CD4-positive, alpha-beta T cell treated with Interleukin-2 at 100 ng/mL for 4 hours (primary cell): ENCODE data around the gene KCNE2.
"Not testable (repeated sequence)": the region's sequence is repeated elsewhere in the genome, so short reads cannot be mapped to it uniquely, and the experiment has no call there.

ENCODE experiments used
- DNase-seq: peaks from one replicate; pipeline ENCODE4 v3.0.0-alpha.2; 2020; ENCODE audit warnings: low spot score

Gene KCNE2

DNA sequence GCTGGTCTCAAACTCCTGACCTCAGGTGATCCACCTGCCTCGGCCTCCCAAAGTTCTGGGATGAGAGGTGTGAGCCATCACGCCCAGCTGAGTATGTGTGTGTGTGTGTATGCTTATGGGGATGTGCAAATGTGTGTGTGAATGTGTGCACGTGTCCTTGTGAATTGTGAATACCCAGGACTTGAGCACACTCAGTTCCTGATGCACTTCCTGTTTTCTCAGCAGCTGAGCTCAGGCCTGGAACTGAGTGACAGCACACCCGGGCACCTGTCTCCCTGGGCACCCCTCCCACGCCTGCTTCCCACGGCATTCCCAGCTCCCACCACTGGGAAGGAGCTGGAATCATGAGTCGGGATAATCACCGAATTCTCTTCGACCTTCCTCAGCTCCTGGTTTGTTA is 43.5 kb downstream of the KCNE2 start:
- DNase-seq: not testable (repeated sequence)

DNA sequence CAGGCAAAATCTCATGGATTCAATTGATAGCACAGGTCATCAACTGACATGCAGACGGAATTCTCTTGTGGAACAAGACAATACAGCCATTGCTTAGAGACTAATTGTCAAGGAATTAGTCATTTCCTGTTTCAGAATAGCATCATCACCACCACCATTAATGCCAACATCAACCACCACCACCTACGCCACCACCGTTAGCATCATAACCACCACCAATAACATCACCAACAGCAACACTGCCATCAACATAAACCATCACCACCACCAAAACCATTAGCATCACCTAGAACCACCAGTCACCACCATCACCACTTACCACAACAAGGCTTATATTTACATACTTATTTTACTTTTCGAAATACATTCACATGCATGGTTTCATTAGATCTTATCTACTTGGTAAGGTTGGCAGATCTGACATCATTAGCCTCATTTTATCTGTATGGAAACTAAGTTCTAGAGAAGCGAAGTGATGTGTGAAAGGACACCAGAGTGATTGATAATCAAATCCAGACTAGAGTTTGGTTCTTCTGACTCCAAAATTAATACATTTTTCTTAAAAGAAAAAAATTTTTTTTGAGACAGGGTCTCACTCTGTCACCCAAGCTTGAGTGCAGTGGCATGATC is 53.8 kb downstream of the KCNE2 start:
- DNase-seq: not testable (repeated sequence)
